Bronchial epithelial cell (primary cell): ENCODE measurements around the gene TNS4. TPM values are rescaled to one million over a fixed set of nuclear protein-coding genes. Genes with fewer than 3 reads are reported as not detected.

Experiments used
- DNase-seq: peaks from one replicate; pipeline ENCODE4 v3.0.0-alpha.2; 2010; ENCODE audit warnings: low read depth
- FAIRE-seq: peaks from 2 replicates; lab custom pipeline; 2011; peaks lifted over from hg19 to GRCh38; lab: Jason Lieb, UNC
- H3K27me3 ChIP-seq: 2 replicates; pipeline ENCODE4 v1.5.1; 2011; ENCODE audit warnings: low read length; ENCODE audit not compliant: control insufficient read depth, insufficient read depth
- H3K36me3 ChIP-seq: 2 replicates; pipeline ENCODE4 v1.5.1; 2011; ENCODE audit warnings: low read length; ENCODE audit not compliant: control insufficient read depth, insufficient read depth
- H3K4me3 ChIP-seq: 2 replicates; pipeline ENCODE4 v1.5.1; 2011; ENCODE audit warnings: mild to moderate bottlenecking, low read depth, low read length, control low read depth
- CTCF ChIP-seq: IDR thresholded peaks from 2 replicates; pipeline ENCODE4 v1.5.1; 2011; ENCODE audit warnings: mild to moderate bottlenecking, moderate library complexity, low read length, control low read depth, inconsistent platforms; ENCODE audit not compliant: insufficient read depth, severe bottlenecking
- total RNA-seq: library from RNA; depleted of rRNA; stranded (reverse); fragments of >200 nt; gene quantifications from 2 replicates; pipeline ENCODE4 v1.2.1, GENCODE V29; 2014

Gene TNS4
- total RNA-seq, 1 donor from 2014 or later, result 27.1 TPM

GRCh38 chr17:40520991-40521453 is 19.6 kb upstream of the TNS4 start:
- no peak for TF ChIP-seq CTCF
- no peaks in the 10 kb centered on the region for H3K36me3 ChIP-seq
- H3K4me3 ChIP-seq, result no peak overlapping the region
- FAIRE-seq (no peak), DNase-seq (no peak)
- H3K27me3 ChIP-seq, result no peaks in the 10 kb centered on the region

- FAIRE-seq (no peak), DNase-seq (no peak)
- Histone ChIP-seq H3K27me3 (no peaks in the 10 kb centered on the region), H3K36me3 (no peaks in the 10 kb centered on the region), H3K4me3 (no peak overlapping the region)
- TF ChIP-seq CTCF, result no peak
Measured at GRCh38 chr17:40519089-40519775, 17.8 kb upstream of the TNS4 start.

GRCh38 chr17:40518401-40519088 is 17.1 kb upstream of the TNS4 start:
- no peak for TF ChIP-seq CTCF
- Histone ChIP-seq H3K36me3 (no peaks in the 10 kb centered on the region), H3K4me3 (no peak overlapping the region), H3K27me3 (no peaks in the 10 kb centered on the region)
- FAIRE-seq, result no peak
- peak; percentile 94 for DNase-seq

GRCh38 chr17:40517981-40518380 is 16.6 kb upstream of the TNS4 start:
- Histone ChIP-seq H3K36me3 (no peaks in the 10 kb centered on the region), H3K27me3 (no peaks in the 10 kb centered on the region), H3K4me3 (no peak overlapping the region)
- DNase-seq, result no peak
- TF ChIP-seq CTCF, result no peak
- FAIRE-seq, result no peak

GRCh38 chr17:40517286-40517662 is 15.9 kb upstream of the TNS4 start:
- no peak overlapping the region for H3K4me3 ChIP-seq
- no peaks in the 10 kb centered on the region for H3K27me3 ChIP-seq
- FAIRE-seq (no peak), DNase-seq (no peak)
- H3K36me3 ChIP-seq, result no peaks in the 10 kb centered on the region
- TF ChIP-seq CTCF, result no peak
